H1 (cell line): ENCODE data around the gene UBXN11. TPM values are rescaled to one million over a fixed set of nuclear protein-coding genes. Genes with fewer than 3 reads are reported as not detected.

ENCODE experiments used
- CTCF ChIA-PET: fragments of 300-600 bp; sonication (Branson Sonifier 250); formaldehyde crosslinking; loops from one replicate; lab custom pipeline; 2021; ENCODE audit not compliant: partially characterized antibody; lab: Charles Lee
- POLR2A ChIA-PET: fragments of 300-600 bp; sonication (Branson Sonifier 250); formaldehyde crosslinking; loops from one replicate; lab custom pipeline; 2021; ENCODE audit warnings: inconsistent platforms; ENCODE audit not compliant: partially characterized antibody; lab: Charles Lee
- DNase-seq, 2 experiments: peaks; one replicate each; pipeline versions ENCODE4 v3.0.0 to v3.0.0-alpha.2; 2010 to 2022; ENCODE audit warnings: low spot score in 2 of 2, low read depth in 1 of 2, mixed read lengths in 1 of 2
- FAIRE-seq: peaks from 2 replicates; lab custom pipeline; 2011; peaks lifted over from hg19 to GRCh38; lab: Jason Lieb, UNC
- H2AFZ ChIP-seq: 2 replicates; pipeline ENCODE4 v1.8.1; 2012; ENCODE audit warnings: low read length, inconsistent platforms
- H2AK5ac ChIP-seq: 2 replicates; pipeline ENCODE4 v1.6.1; 2013; ENCODE audit warnings: low read depth, low read length
- H2BK120ac ChIP-seq: replicated peaks from 2 replicates; pipeline ENCODE3; 2013; ENCODE audit warnings: low read depth, low read length, inconsistent platforms
- H2BK12ac ChIP-seq: 2 replicates; pipeline ENCODE4 v1.6.1; 2013; ENCODE audit warnings: low read depth, low read length
- H2BK15ac ChIP-seq: 2 replicates; pipeline ENCODE4 v1.6.1; 2013; ENCODE audit warnings: low read length
- H2BK20ac ChIP-seq: 2 replicates; pipeline ENCODE4 v1.6.1; 2013; ENCODE audit warnings: low read length
- H2BK5ac ChIP-seq: 2 replicates; pipeline ENCODE4 v1.6.1; 2013; ENCODE audit warnings: low read depth, low read length
- H3K14ac ChIP-seq: 2 replicates; pipeline ENCODE4 v1.6.1; 2013; ENCODE audit warnings: inconsistent platforms; ENCODE audit not compliant: insufficient read length
- H3K18ac ChIP-seq: 2 replicates; pipeline ENCODE4 v1.6.1; 2013; ENCODE audit warnings: low read length; ENCODE audit errors: extremely low read depth
- H3K23ac ChIP-seq: 2 replicates; pipeline ENCODE4 v1.6.1; 2013; ENCODE audit warnings: inconsistent platforms; ENCODE audit not compliant: insufficient read length
- H3K23me2 ChIP-seq: 2 replicates; pipeline ENCODE4 v1.6.1; 2013; ENCODE audit warnings: low read depth, low read length
- H3K27ac ChIP-seq: 2 replicates; pipeline ENCODE4 v1.6.1; 2011; ENCODE audit warnings: low read depth, low read length, inconsistent platforms
- H3K27me3 ChIP-seq, 4 experiments: replicated peaks in 1 of 4; 1 replicate in 1 of 4; 2 replicates in 3 of 4; pipeline versions ENCODE4 v1.6.1 to v1.8.1; 2011 to 2013; ENCODE audit warnings: low read length in 3 of 4, mild to moderate bottlenecking in 3 of 4, inconsistent platforms in 2 of 4, mixed read lengths in 2 of 4, moderate library complexity in 1 of 4; ENCODE audit not compliant: control insufficient read depth in 3 of 4, insufficient read depth in 3 of 4; ENCODE audit errors: extremely low read depth in 1 of 4
- H3K36me3 ChIP-seq, 4 experiments: 2 replicates each; pipeline versions ENCODE4 v1.6.1 to v1.8.1; 2011 to 2013; ENCODE audit warnings: mild to moderate bottlenecking in 4 of 4, low read length in 3 of 4, moderate library complexity in 2 of 4, control low read depth in 1 of 4, inconsistent platforms in 1 of 4; ENCODE audit not compliant: insufficient read depth in 4 of 4, control insufficient read depth in 2 of 4
- H3K4ac ChIP-seq: replicated peaks from 2 replicates; pipeline ENCODE3; 2013; ENCODE audit warnings: low read length, low read depth, mixed read lengths, inconsistent platforms; ENCODE audit not compliant: insufficient read length
- H3K4me1 ChIP-seq, 4 experiments: replicated peaks in 1 of 4; 1 replicate in 1 of 4; 2 replicates in 3 of 4; pipeline versions ENCODE4 v1.6.1 to v1.8.1; 2011 to 2013; ENCODE audit warnings: low read length in 3 of 4, inconsistent platforms in 2 of 4, mixed read lengths in 1 of 4; ENCODE audit not compliant: insufficient read depth in 4 of 4, control insufficient read depth in 3 of 4
- H3K4me2 ChIP-seq, 2 experiments: 2 replicates each; pipeline versions ENCODE4 v1.6.1 to v1.8.1; 2011 to 2013; ENCODE audit warnings: low read depth in 2 of 2, low read length in 2 of 2, control low read depth in 1 of 2, inconsistent platforms in 1 of 2, mild to moderate bottlenecking in 1 of 2; ENCODE audit not compliant: insufficient read depth in 1 of 2
- H3K4me3 ChIP-seq, 4 experiments: fragments of 200-600, 300-600 bp in 1 of 4; sonication (generic), shearing (Covaris generic), sonication (Bioruptor Twin) in 1 of 4; 2 replicates each; pipeline versions ENCODE4 v1.5.1 to v1.8.1; 2011 to 2016; ENCODE audit warnings: low read length in 4 of 4, low read depth in 3 of 4, control low read depth in 2 of 4, inconsistent platforms in 2 of 4, mild to moderate bottlenecking in 2 of 4, mixed read lengths in 1 of 4, moderate library complexity in 1 of 4; ENCODE audit not compliant: insufficient read depth in 2 of 4; ENCODE audit errors: extremely low read depth in 1 of 4
- H3K56ac ChIP-seq: replicated peaks from 2 replicates; pipeline ENCODE3; 2013; ENCODE audit warnings: low read depth, mild to moderate bottlenecking, mixed read lengths, low read length, inconsistent platforms; ENCODE audit not compliant: insufficient read length
- H3K79me1 ChIP-seq: 2 replicates; pipeline ENCODE4 v1.6.1; 2013; ENCODE audit warnings: low read depth, low read length, control low read depth
- H3K79me2 ChIP-seq, 2 experiments: 2 replicates each; pipeline versions ENCODE4 v1.6.1 to v1.8.1; 2012 to 2013; ENCODE audit warnings: low read length in 2 of 2, mild to moderate bottlenecking in 2 of 2, inconsistent platforms in 1 of 2; ENCODE audit not compliant: insufficient read depth in 2 of 2, control insufficient read depth in 1 of 2
- H3K9ac ChIP-seq, 4 experiments: replicated peaks in 1 of 4; 1 replicate in 1 of 4; 2 replicates in 3 of 4; pipeline versions ENCODE4 v1.6.1 to v1.8.1; 2011 to 2013; ENCODE audit warnings: low read depth in 3 of 4, low read length in 3 of 4, control low read depth in 2 of 4, mild to moderate bottlenecking in 2 of 4, moderate library complexity in 2 of 4, inconsistent platforms in 1 of 4; ENCODE audit errors: extremely low read depth in 1 of 4
- H3K9me3 ChIP-seq, 2 experiments: 2 replicates each; pipeline versions ENCODE4 v1.6.1 to v1.8.1; 2012 to 2013; ENCODE audit warnings: mild to moderate bottlenecking in 2 of 2, moderate library complexity in 2 of 2, control low read depth in 1 of 2, inconsistent platforms in 1 of 2, low read depth in 1 of 2, low read length in 1 of 2, mixed read lengths in 1 of 2; ENCODE audit not compliant: insufficient read depth in 2 of 2
- H4K20me1 ChIP-seq, 2 experiments: replicated peaks in 1 of 2; 2 replicates each; pipeline versions ENCODE3 to v1.8.1; 2011 to 2013; ENCODE audit warnings: inconsistent platforms in 2 of 2, low read length in 2 of 2, mild to moderate bottlenecking in 1 of 2; ENCODE audit not compliant: insufficient read depth in 2 of 2, control insufficient read depth in 1 of 2
- H4K5ac ChIP-seq: 2 replicates; pipeline ENCODE4 v1.6.1; 2013; ENCODE audit warnings: low read length, low read depth, mixed read lengths, inconsistent platforms; ENCODE audit not compliant: insufficient read length
- H4K8ac ChIP-seq: 2 replicates; pipeline ENCODE4 v1.8.0; 2013; ENCODE audit warnings: mild to moderate bottlenecking, moderate library complexity, low read length, inconsistent platforms; ENCODE audit not compliant: insufficient read depth; ENCODE audit errors: extremely low read depth
- H4K91ac ChIP-seq: replicated peaks from 2 replicates; pipeline ENCODE3; 2013; ENCODE audit warnings: low read length, mixed read lengths, inconsistent platforms; ENCODE audit not compliant: insufficient read length
- EGR1 ChIP-seq: IDR thresholded peaks from 2 replicates; pipeline ENCODE4 v1.6.1; 2011; ENCODE audit warnings: low read depth, low read length, borderline replicate concordance
- GTF2F1 ChIP-seq: IDR thresholded peaks from 2 replicates; pipeline ENCODE4 v1.6.1; 2012; ENCODE audit warnings: low read depth, low read length, improper control_type of control experiment, borderline replicate concordance
- HDAC6 ChIP-seq: IDR thresholded peaks from one replicate; pipeline ENCODE4 v1.7.1; 2012; ENCODE audit warnings: low read depth, mild to moderate bottlenecking, inconsistent platforms, low read length, moderate library complexity
- JUN ChIP-seq: IDR thresholded peaks from 2 replicates; pipeline ENCODE4 v1.6.1; 2011; ENCODE audit warnings: low read depth, mild to moderate bottlenecking, improper control_type of control experiment, low read length
- NRF1 ChIP-seq: IDR thresholded peaks from 2 replicates; pipeline ENCODE4 v1.6.1; 2011; ENCODE audit warnings: mild to moderate bottlenecking, low read depth, low read length, improper control_type of control experiment
- SP4 ChIP-seq: IDR thresholded peaks from 2 replicates; pipeline ENCODE4 v1.6.1; 2012; ENCODE audit warnings: low read length, inconsistent platforms
- TAF7 ChIP-seq: optimal IDR thresholded peaks from 2 replicates; pipeline ENCODE3; 2011; ENCODE audit warnings: low read depth, mild to moderate bottlenecking, inconsistent platforms, low read length, moderate library complexity, borderline replicate concordance
- TEAD4 ChIP-seq: IDR thresholded peaks from 2 replicates; pipeline ENCODE4 v1.6.1; 2012; ENCODE audit warnings: low read depth, low read length, inconsistent platforms, mixed read lengths
- WGBS, 2 experiments: shearing (Covaris generic) in 1 of 2; methylation state at CpG; one replicate each; pipeline versions ENCODE4 v1.1.6 to v1.1.7; 2013 to 2015; ENCODE audit warnings: low lambda C conversion rate in 2 of 2, mixed read lengths in 2 of 2, inconsistent platforms in 1 of 2, low coverage in 1 of 2, missing lambda C conversion rate in 1 of 2; ENCODE audit not compliant: insufficient replicate concordance in 2 of 2, insufficient coverage in 1 of 2, insufficient read length in 1 of 2; ENCODE audit errors: extremely low coverage in 1 of 2, missing lambda C conversion rate in 1 of 2; 5-methylcytosine and 5-hydroxymethylcytosine counted together
- polyA plus RNA-seq, 7 experiments: library from polyadenylated mRNA; depleted of rRNA in 3 of 7; stranded (reverse) in 5 of 7; unstranded in 2 of 7; fragments of >200 nt in 5 of 7; fragments of 200-250 nt in 2 of 7; gene quantifications; 1 replicate in 5 of 7; 2 replicates in 1 of 7; 4 replicates in 1 of 7; pipeline versions ENCODE4 v1.2.1 to v1.2.3, GENCODE V29; 2011 to 2013; ENCODE audit warnings: missing spikeins in 2 of 7, mixed read lengths in 2 of 7
- total RNA-seq: library from RNA; stranded (reverse); fragmentation: NEBNext Ultra II Directional; extraction: Animal tissue kit (Norgen Biotek cat#: 25700); gene quantifications from 2 replicates; pipeline ENCODE4 v1.2.1, GENCODE V29; 2021
- TF ChIP-seq, protein P1 (sequence below), 3 experiments: IDR thresholded peaks; 1 replicate in 2 of 3; 2 replicates in 1 of 3; pipeline versions ENCODE4 v1.5.1 to v1.6.1; 2011; ENCODE audit warnings: low read length in 3 of 3, mild to moderate bottlenecking in 3 of 3, inconsistent platforms in 2 of 3, low read depth in 1 of 3, moderate library complexity in 1 of 3; ENCODE audit not compliant: insufficient read depth in 1 of 3; ENCODE audit errors: control extremely low read depth in 1 of 3
- TF ChIP-seq, protein P2 (sequence below): IDR thresholded peaks from 2 replicates; pipeline ENCODE4 v1.6.1; 2012; ENCODE audit warnings: inconsistent platforms

The UBXN11 gene
- total and polyA plus RNA-seq, 2 of the 8 experiments (the other 6 are each of a cell fraction or from before 2014, with no cell fraction given): 6.3 to 10.4 TPM

DNA sequence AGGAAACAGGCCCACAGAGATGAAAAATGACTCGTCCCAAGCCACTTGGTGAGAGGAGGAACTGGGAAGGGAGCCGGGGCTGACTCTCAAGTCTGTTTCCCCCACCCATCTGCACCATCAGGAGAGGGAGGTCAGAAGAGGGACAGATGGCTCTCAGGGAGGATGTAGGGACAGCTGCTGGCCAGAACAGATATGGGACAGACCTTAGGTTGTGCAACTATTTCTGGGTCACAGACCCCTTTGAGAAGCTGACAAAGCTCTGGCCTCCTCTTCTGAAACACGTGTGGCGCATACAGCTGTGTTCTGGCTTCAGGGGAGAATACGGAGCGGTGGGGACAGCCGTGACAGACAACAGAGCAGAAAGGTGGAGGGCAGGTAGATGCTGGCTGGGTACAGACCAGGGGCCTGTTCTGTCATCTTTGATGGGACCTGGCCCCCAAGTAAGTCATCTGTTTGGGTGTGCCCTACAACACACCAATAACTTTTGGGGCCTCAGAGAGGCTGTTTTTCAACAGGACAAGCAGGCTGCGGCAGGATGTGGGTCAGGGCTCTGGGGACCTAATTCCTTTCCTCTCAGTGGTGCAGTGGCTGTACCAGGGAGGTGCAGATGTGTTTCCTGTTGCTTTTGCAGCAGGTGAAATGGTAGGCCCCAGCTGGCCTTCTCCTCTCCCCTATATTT is 19.3 kb downstream of the UBXN11 start:
- Histone ChIP-seq H3K9me3 (no peaks in the 10 kb centered on the region), H2AFZ (no peak overlapping the region), H2BK20ac (no peak overlapping the region), H3K4me1 (peaks cover 0 to 35% (median 24%) of the 10 kb centered on the region in 4 experiments; a peak in 6 of 7 replicates), H2BK12ac (no peak overlapping the region), H2BK15ac (no peak overlapping the region), H4K5ac (no peak overlapping the region), H3K79me1 (no peaks in the 10 kb centered on the region), H3K14ac (no peak overlapping the region), H3K27ac (no peak overlapping the region), H3K4ac (no peak overlapping the region), H3K36me3 (no peaks in the 10 kb centered on the region), H4K8ac (no peak overlapping the region), H4K91ac (no peak overlapping the region), H4K20me1 (peaks cover 0 to 7% of the 10 kb centered on the region in 2 experiments), H2AK5ac (no peak overlapping the region), H3K56ac (no peak overlapping the region), H2BK5ac (no peak overlapping the region), H3K79me2 (no peaks in the 10 kb centered on the region), H3K4me2 (no peak overlapping the region), H2BK120ac (no peak overlapping the region), H3K23me2 (peaks cover 2% of the 10 kb centered on the region; the same call in 1 of the 2 replicates), H3K4me3 (no peak overlapping the region), H3K23ac (no peak overlapping the region), H3K27me3 (no peaks in the 10 kb centered on the region), H3K18ac (no peak overlapping the region), H3K9ac (no peak overlapping the region; a peak in 1 of 7 replicates)
- 93% methylated on average over 8 of the region's 8 CpGs; no CpG with 5 or more reads in 1 of the 2 experiments for WGBS, 2 experiments
- ChIA-PET CTCF (interaction anchor here (1.5 to 39.7 kb wide), 12 partner anchors 11 to 213 kb away, joined by 4 to 1530 read pairs (median 23); partner anchors contain the start of genes CD52, CRYBG2 and UBXN11), POLR2A (interaction anchor here (1.1 to 3.2 kb wide), 2 partner anchors 18 to 32 kb away, joined by 3 to 27 read pairs; partner anchors contain the start of gene CD52)
- no peak for FAIRE-seq
- no peak for DNase-seq
- TF ChIP-seq, protein P1, sequence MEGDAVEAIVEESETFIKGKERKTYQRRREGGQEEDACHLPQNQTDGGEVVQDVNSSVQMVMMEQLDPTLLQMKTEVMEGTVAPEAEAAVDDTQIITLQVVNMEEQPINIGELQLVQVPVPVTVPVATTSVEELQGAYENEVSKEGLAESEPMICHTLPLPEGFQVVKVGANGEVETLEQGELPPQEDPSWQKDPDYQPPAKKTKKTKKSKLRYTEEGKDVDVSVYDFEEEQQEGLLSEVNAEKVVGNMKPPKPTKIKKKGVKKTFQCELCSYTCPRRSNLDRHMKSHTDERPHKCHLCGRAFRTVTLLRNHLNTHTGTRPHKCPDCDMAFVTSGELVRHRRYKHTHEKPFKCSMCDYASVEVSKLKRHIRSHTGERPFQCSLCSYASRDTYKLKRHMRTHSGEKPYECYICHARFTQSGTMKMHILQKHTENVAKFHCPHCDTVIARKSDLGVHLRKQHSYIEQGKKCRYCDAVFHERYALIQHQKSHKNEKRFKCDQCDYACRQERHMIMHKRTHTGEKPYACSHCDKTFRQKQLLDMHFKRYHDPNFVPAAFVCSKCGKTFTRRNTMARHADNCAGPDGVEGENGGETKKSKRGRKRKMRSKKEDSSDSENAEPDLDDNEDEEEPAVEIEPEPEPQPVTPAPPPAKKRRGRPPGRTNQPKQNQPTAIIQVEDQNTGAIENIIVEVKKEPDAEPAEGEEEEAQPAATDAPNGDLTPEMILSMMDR (IDR thresholded peaks at IDR 0.05; ENCODE audit: control extremely low read depth in 1 of 3, insufficient read depth in 1 of 3, low read depth in 1 of 3, low read length in 3 of 3): no peak
- no peak for TF ChIP-seq GTF2F1
- no peak for TF ChIP-seq EGR1
- no peak for TF ChIP-seq HDAC6
- no peak for TF ChIP-seq SP4
- TF ChIP-seq TAF7: no peak
- no peak for TF ChIP-seq JUN
- TF ChIP-seq TEAD4: no peak
- TF ChIP-seq, protein P2, sequence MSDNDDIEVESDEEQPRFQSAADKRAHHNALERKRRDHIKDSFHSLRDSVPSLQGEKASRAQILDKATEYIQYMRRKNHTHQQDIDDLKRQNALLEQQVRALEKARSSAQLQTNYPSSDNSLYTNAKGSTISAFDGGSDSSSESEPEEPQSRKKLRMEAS: no peak
- TF ChIP-seq NRF1: no peak
